Measurements from ENCODE around the gene FBXO7.

Gene FBXO7

GRCh38 chr22:32533265-32534111 is 58.9 kb downstream of the FBXO7 start:
- no peak for DNase-seq

- no peak for DNase-seq
These were observed 59.9 kb downstream of the FBXO7 start for GRCh38 chr22:32534252-32535235.

GRCh38 chr22:32535531-32536190 is 61.0 kb downstream of the FBXO7 start:
- DNase-seq: no peak

- no peak for DNase-seq
These were observed 61.7 kb downstream of the FBXO7 start for GRCh38 chr22:32536352-32536751.

- DNase-seq: no peak
These were observed 63.9 kb downstream of the FBXO7 start for GRCh38 chr22:32538521-32538920.

- DNase-seq: no peak
These were observed 65.2 kb downstream of the FBXO7 start for GRCh38 chr22:32539631-32540421.

- DNase-seq: no peak
These were observed 66.9 kb downstream of the FBXO7 start for GRCh38 chr22:32541481-32541880.

- DNase-seq: no peak
These were observed 67.6 kb downstream of the FBXO7 start for GRCh38 chr22:32542066-32542676.

- no peak for DNase-seq
These were observed 68.2 kb downstream of the FBXO7 start for GRCh38 chr22:32542677-32543357.

- DNase-seq: no peak
These were observed 70.4 kb downstream of the FBXO7 start for GRCh38 chr22:32544953-32545558.

- DNase-seq: no peak
These were observed 71.2 kb downstream of the FBXO7 start for GRCh38 chr22:32545801-32546200.

GRCh38 chr22:32546496-32546895 is 71.9 kb downstream of the FBXO7 start:
- DNase-seq: no peak

- DNase-seq: no peak
These were observed 72.3 kb downstream of the FBXO7 start for GRCh38 chr22:32546935-32547334.

- DNase-seq: no peak
These were observed 73.4 kb downstream of the FBXO7 start for GRCh38 chr22:32548039-32548438.

Data from activated naive CD4-positive, alpha-beta T cell treated with anti-CD3 and anti-CD28 coated beads, Interleukin-2, amount 50 U/mL, for 16 hours (primary cell).